HG02938 (cell line): ENCODE measurements around the gene PLCG2.

Source experiments
- ATAC-seq: cut with Tn5 transposase; IDR thresholded peaks from one replicate; pipeline ENCODE4 v1.9.1; 2021; ENCODE audit warnings: mild to moderate bottlenecking, moderate library complexity; ENCODE audit not compliant: unreplicated experiment

The PLCG2 gene

DNA sequence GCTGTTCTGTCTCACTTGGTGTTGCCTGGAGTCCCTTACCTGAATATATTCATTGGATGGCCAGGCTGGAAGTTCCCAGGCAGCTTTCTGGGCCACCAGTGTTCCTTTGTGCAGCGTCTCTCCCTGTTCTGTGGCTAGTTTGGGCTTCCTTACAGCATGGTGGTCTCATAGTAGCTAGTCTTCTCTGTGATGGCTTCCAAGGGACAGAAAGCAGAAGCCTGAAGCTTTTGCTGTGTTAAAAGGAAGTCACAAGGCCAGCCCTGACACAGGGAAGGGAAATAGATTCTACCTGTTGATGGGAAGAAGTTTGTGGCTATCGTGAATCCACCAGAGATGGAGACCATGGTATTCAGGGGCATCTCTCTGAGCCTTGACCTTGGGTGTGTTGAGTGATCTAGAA is 34.6 kb downstream of the PLCG2 start:
- no peak for ATAC-seq

DNA sequence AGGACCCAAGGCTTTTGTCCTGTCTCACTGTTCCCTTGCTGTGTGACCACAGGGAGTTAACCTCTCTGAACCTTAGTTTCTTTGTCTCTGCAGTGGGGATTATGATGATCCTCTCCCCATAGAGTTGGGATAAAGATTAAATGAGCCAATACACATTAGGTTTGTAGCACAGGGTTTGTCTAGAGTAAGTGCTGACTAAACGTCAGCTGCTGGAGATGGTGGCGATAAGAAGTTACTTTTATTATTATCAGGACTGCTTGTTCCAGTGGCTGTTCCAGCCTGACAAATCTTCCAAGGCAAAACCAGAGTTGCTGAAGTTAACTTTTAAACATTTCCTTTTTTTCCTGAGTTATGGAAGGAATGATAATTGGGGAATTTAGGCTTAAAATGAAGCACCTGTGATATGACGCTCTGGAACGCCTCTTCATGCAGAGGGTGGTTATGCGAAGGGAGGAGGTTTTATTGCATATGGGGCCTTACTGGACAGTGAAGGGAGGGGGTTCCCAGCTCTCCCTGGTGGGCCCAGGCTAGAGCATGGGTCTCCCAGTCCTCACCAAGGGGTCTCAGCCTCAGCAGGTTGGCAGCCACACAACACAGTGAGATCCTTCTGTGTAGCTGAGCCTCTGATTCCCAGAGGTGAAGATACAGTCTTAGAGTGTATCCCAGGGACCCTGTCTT is 35.8 kb downstream of the PLCG2 start:
- ATAC-seq = no peak

DNA sequence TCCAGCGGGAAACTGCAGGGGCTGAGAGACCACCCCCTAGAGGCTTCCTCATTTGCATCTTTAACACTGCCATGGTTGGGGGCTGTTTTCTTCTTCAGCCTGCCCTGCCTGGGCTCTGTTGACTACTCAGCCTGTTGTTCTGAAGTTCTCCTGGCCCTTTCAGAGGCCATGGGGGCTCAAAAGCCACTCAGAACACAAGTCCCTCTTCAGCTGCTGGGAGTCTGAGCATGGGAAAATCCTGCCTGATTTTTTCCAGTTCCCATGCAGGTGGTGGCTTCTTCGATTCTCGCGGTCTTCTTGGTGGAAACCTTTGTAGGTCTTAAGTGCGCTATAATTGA is 36.3 kb downstream of the PLCG2 start:
- no peak for ATAC-seq

DNA sequence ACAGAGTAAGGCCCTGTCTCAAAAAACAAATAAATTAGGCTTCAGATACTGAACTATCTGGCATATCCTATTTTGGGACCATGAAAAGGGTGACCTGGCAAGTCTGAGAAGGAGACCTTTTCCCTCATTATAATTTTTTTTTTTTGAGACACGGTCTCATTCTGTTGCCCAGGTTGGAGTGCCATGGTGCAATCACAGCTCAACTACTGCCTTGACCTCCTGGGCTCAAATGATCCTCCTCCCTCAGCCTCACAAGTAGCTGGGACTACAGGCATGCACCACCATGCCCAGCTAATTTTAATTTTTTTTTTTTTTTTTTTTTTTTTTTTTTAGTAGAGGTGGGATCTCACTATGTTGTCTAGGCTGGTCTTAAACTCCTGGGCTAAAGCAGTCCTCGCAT is 37.3 kb downstream of the PLCG2 start:
- no peak for ATAC-seq

DNA sequence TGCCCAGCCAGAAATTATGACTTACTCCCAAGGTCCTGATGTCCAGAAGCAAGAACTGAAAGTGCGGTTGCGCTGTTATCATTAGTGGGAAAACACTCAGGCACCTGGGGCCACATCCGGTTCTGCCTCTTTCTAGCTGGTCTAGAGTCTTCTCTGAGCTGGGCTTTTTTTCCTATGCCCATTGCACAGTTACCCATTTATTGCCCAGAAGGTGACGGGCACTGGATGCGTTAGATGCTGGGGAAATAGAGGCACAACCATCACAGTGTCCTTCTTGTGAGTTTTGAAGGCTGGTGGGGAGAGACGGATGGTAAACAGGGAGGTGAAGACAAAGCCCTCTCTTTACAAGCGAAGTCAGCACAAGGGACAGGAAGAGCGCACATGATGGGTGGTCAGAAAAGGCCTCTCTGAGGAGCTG is 37.7 kb downstream of the PLCG2 start:
- ATAC-seq = no peak

DNA sequence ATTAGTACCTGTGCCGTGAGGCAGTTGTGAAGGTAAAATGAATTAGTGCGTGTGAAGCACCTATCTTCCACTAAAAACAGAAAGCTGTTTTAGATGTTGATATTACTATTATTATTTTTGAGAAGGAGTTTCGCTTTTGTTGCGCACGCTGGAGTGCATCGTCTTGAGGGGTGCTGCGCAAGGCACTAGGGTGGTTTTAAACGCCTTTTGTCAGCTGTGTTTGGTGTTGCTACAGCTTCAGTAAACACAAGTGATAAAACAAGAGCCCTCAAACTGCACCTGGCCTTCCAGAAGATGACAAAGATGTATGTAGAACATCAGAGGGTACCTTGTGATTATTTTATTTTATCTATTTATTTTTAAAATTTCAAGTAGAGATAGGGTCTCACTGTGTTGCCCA is 38.2 kb downstream of the PLCG2 start:
- ATAC-seq = peak; percentile 32

DNA sequence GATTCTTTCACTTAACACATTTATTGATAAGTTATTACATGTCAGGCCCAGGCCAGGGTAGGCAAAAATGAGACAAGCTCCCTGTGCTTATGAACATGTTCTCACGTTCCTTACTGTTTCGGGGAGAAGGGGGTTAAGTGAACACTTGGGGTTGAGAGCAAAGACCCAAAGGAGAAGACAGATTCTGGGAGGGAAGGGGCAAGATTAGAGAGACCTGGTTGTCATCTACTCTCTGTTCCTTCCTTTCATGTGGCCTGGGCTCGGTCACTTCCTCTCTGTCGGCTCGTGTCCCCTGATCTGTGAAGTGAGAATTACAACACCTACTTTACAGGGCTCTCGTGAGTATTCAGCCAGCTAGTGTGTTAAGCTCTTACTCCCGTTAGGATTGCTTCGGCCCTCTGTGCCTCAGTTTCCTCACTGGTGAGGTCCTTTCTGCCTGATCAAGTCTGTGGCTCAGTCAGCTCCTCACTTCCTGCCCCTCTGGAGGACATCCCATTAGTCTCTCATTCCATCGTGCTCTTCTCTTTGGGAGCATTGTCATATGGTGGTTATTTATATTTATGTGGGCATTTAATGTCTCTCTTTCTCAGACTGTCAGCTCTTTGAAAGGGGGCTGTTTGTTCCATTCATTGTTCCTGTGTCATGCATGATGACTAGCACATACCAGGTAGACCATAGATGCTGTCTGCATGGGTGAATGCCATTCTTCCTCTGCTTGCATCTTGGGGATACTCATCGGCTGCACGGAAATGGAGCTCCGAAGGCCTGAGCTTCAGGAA is 38.9 kb downstream of the PLCG2 start:
- ATAC-seq = peak; percentile 41

DNA sequence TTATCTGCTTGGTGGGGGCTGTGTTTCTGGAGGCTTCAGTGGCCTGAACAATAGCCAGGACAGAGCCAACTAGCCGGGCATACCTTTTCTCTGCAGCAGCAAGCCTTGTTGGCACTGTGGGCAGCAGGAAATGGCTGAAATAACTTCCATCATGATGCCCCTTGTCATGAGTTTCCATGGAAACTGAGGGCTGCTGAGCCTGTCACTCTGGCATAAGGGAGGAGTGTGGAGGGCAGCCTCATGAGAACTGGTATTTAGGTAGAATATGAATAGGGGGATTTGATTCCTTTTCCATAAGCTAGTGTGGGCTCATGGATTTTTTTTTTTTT is 39.4 kb downstream of the PLCG2 start:
- ATAC-seq = no peak

DNA sequence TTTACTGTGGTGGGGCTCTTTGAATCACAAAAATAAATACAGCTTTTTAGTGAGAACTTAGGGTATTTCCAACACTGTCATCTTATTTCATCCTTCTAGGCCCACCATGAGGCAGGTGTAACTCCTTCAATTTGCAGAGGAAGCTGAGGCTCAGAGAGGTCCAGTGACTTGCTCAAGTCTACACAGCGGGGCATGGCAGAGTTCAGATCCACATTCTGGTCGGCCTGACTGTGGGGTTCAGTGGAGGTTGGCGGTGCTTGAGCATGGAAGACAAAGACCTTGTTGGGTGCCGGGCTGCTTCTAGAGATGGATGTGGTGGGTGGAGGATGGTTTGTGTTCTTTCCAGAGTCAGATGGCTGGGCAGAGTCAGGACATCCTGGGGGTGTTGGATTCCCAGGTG is 39.8 kb downstream of the PLCG2 start:
- ATAC-seq = no peak

DNA sequence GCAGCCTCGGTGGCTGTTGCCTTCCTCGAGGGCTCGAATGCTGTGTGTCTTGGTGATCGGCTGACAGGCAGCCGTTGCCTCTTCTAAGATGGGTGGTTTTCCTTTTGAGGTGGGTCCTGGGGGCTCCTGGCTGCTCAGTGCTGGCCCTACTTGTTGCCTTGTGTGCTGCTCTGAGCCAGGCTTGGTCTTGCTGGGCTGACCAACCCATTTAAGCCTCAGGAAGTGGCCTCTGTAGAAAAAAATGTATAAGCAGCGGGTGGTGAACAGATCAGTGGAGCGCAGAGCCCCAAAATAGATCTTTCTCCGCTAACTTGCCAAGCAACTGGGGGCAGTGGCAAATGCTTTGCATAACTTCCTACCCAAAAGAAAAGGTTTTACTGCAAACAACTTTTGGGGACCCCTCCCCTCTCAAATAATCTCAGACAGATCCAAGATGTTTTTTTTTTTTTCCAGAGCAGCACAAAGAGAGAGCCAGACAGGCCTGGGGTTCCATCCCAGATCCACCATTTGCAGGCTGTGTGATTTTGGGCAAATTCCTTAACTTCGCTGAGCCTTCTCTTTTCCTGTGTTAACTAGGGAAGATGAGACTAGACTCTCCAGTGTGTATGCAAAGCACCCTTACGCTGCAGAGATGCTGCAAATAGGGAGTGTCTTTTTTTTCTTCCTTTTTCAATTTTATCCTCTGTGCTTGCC is 42.5 kb downstream of the PLCG2 start:
- peak; percentile 46 for ATAC-seq

DNA sequence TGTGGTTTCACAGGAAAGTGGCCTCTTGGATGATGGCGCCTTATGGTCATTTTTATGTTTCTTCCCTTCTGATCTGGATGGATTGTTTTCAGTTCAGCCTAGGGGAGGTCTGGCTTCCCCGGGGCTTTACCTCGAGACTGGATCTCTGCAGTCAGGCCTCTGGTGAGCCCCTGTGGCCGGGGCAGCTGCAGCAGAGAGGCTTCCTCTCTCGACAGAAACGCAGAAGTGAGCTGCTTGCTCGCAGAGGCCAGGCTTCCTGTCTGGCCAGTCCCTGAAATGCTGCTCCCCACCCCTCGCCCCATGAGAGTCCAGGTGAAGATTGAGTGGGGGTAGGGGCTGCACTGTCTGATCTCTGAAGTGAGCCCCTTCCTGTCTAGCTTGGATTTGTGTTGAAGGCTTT is 44.0 kb downstream of the PLCG2 start:
- ATAC-seq = peak; percentile 35

DNA sequence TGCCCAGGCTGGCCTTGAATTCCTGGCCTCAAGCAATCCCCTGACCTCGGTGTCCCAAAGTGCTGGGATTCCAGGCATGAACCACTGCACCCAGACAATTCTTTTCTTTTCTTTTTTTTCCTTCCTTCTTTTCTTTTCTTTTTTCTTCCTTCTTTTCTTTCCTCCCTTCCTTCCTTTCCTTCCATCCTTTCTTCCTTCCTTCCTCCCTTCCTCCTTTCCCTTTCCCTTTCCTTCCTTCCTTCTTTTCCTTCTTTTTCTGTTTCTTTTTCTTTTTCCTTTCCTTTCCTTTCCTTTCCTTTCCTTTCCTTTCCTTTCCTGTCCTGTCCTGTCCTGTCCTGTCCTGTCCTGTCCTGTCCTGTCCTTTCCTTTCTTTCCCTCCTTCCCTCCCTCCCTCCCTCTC is 44.6 kb downstream of the PLCG2 start:
- no peak for ATAC-seq

DNA sequence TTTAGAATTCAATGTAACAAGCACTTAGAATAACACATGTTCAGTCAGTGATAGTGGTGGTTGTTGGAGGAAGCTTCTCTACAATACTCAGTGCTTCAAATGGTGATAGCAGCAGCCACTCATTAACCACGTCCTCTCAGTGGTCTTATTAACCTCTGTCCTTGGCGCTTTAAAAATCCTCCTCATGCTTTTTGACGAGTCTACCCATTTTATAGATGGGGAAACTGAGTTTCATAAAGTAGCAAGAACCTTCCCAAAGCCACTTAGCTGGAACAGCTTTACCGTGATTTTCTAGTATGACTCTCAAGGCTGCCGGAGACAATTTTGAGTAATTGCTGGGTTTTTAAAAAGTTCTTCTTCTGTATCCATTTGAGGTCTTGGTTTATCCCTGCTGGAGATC is 47.4 kb downstream of the PLCG2 start:
- ATAC-seq = no peak

DNA sequence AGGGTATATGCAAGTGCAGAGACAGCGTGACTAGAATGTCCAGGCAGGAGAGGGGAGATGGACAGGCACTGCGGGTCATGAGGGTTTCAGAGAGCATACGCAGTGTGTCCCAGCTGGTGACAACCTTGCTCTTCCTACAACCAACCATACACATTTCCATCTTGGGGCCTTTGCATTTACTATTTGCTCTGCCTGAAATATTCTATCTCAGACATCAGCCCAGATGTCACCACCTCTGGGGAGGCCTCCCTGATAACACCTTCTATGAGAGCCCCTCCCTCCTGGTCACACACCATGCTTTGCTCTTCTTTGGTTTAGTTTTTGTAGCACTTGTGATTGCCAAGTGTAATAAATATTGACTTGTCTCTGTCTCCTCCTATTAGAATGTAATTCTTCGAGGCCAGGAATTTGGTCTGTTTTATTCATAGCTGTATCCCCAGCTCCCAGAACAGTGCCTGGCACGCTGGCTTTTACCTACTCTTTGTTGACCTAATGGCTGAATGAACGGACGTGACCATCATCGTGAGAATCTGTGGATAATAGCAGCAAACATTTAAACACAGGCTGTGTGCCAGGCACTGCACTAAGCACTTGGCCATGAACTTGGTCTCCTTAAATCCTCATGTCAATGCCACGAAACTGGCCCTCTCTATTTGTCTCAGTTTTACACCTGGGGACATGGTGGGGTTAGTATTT is 51.9 kb downstream of the PLCG2 start:
- peak; percentile 7 for ATAC-seq

DNA sequence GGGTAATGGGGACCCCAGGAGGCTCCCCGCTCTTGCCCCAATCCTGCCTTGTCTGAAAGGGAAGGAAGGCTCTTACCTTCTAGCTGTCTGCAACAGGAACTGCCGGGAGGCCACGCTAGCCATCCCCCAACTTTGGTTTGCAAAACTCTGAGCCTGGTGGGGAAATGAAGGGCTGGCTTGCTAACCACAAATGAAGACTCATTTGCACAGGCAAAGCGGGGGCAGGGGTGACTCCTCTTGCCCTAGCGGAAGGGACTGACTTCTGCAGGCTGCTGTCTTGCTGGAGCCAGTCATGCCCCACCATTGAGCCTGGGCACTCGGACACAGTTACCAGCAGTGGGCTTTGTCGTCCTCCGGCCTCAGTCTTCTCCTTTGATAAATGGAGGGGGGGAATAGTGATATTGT is 52.6 kb downstream of the PLCG2 start:
- ATAC-seq = peak; percentile 66

DNA sequence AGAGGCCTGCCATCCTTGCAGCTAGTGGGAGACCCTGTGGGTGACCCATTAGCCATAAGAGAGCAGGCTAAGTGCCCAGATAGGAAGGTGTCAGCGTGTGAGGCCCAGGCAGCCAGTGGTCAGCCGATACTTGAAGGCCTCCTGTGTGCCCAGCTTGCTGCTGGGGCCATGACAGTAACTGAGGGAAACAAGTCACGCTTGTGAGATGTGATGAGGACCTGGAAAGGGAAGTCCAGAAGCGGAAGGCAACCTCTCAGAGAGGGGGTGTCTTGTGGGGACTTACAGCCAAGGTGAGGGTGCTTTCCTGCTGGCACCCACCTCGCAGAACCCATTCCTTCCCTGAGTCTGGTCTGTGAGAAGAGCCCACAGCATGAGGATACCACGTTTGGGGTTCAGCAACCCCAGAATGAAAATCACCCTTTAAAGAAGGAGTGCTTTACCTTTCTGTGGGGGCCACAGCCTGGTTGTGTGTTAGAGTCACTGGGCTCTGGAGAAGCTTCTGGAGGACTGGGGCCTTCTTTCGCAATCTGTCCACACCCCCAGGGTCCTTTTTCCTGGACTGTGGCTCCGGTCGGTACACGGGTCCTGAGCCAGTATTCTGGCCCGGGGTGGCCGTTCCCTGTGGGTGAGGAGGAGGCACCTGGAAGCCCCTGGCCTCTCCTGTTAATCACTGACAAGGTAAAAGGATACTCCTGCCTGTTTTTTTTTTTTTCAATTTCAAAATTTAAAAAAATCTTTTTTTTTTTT is 53.9 kb downstream of the PLCG2 start:
- ATAC-seq = no peak

DNA sequence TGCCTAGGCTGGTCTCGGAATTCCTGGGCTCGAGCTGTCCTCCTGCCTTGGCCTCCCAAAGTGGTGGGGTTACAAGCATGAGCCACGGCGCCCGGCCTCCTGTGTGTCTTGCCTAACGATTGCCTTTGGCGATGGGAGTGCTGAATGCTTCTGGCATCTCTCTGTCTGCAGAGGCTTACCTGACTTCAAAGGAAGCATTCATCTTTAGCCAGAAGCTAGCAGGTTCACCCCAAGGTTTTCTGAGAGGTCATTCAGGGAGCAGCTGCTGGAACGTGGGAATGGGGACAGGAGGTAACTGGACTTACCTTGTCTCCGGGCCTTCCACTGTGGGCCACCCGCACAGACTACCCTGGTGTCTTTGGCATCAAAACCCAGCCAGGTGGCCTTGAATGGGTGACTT is 54.7 kb downstream of the PLCG2 start:
- no peak for ATAC-seq

DNA sequence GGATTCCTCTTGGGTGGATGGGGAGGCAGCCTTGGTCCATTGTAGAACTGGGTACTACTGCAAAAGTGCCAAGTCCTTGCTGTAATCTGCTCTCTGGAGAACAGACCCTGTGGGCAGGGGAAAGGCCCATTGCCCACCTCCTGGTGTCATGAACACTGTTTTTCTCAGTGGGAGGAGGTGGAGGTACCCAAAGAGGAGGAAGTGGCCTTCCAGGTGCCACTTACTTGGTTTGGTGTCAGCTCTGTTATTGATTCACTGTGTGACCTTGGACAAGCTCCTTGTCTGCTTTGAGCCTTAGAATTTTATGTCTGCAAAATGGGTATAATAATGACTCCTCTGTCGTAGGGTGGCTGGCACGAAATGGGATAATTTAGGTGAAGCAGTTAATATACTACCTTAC is 55.8 kb downstream of the PLCG2 start:
- ATAC-seq = no peak

DNA sequence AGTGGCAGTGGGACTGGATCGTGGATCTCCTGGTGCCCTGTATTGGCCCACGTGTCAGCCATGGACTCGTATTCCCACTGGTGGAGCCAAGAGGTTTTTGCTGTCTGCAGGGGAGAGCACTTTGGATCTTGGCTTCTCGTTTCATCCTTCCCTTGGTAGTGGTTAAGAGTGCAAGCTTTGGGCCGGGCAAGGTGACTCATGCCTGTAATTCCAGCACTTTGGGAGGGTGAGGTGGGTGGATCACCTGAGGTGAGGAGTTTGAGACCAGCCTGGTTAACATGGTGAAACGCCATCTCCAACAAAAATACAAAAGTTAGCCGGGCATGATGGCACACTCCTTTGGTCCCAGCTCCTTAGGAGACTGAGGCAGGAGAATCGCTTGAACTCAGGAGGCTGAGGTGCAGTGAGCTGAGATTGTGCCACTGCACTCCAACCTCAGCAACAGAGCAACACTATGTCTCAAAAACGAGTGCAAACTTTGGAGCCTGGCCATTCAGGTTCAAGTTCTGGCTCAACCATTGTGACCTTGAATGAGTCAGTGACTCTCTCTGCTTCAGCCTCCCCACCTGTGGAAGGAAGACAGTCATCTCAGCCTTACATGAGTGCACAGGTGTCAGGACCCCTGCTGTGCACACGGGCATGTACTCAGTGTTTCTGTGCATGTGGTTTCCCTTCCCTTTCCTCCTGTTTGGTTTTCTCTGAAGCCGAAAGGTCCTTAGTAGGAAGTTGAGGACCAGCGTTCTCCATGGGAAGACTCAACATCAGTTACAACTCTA is 57.4 kb downstream of the PLCG2 start:
- ATAC-seq = peak; percentile 72

DNA sequence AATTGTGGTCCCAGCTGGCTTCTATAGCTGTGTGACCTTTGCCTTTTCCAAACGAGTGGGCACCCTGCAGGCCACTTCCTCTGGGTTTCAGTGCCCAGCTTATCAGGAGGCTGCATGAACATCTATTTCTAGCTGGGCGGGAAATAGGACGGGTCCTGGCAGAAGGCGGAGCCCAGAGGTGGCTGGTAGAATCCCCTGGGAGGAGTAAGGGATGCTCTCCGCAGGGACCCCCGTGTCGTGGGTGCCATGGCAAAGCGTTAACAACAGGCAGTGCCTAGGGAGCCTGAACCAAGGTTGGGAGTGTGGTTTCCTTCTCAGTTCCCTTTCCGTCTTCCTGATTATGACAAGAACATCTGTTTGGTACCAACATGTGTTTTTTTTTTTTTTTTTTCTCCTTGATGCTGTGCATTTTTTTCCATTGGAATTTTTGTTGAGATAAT is 58.2 kb downstream of the PLCG2 start:
- no peak for ATAC-seq
